ENCODE measurements around the gene DMXL1. TPM values are rescaled to one million over a fixed set of nuclear protein-coding genes. Genes with fewer than 3 reads are reported as not detected.
A peak's percentile ranks its signal among the peaks of the same experiment; 100 is the strongest.

DMXL1 gene, protein sequence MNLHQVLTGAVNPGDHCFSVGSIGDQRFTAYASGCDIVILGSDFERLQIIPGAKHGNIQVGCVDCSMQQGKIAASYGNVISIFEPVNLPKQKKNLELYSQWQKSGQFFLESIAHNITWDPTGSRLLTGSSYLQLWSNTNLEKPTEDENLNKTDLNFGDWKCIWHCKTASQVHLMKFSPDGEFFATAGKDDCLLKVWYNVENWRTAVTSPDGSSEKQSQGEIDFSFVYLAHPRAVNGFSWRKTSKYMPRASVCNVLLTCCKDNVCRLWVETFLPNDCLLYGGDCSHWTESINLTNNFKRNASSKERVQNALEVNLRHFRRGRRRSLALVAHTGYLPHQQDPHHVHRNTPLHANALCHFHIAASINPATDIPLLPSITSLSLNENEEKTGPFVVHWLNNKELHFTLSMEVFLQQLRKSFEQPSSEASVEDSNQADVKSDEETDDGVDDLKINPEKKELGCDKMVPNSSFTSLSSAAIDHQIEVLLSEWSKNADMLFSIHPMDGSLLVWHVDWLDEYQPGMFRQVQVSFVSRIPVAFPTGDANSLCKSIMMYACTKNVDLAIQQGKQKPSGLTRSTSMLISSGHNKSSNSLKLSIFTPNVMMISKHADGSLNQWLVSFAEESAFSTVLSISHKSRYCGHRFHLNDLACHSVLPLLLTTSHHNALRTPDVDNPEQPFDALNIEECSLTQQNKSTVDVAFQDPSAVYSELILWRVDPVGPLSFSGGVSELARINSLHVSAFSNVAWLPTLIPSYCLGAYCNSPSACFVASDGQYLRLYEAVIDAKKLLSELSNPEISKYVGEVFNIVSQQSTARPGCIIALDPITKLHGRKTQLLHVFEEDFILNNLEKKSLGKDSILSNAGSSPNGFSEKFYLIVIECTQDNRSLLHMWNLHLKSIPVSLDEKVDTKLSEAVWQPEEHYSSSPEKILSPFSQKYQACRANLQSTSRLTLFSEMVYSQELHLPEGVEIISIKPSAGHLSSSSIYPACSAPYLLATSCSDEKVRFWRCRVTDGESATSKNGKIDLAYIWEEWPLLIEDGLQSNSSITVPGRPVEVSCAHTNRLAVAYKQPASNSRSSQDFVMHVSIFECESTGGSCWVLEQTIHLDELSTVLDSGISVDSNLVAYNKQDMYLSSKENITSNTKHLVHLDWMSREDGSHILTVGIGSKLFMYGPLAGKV (N-terminal part only)
- polyA plus RNA-seq (2011; rRNA removed): 8.5 and 15.6 TPM in 2 replicates
- 23.4 and 25.8 TPM in 2 replicates for polyA minus RNA-seq (2011; rRNA and poly(A)+ RNA removed)

DNA sequence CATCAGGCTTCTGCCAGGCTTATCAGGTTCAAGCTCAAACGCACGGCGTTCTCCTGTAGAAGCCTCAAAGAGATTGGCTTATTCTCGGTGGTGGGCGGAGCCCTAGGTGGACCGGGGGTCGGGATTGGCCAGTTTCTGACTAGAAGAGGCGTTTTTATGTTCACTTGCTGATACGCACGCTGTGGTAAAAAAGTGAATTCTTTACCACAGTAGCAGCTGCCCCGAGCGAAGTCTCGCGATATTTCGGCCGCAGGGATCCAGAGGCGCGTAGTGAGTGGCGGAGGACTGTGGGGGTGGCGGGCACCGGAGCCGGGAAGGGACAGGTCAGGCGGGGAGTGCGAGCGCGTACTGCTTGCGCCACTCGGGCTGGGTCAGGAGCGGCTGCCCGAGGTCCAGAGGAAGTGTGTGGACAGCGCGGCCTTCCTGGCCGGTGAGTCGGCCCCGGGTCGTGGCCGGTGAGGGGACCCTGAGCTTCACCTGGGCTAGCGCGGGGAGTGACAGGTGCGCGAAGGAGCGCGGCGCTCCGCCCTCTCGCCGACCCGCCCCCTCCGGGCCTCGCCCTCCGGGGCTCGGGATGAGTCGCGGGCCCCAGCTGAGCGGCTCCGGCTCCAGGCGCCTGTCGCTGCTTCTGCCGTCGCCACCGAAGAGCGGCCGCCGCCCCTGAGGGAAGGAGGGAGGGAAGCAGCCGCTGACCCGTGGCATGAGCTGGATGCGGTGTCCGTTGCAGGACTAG, at the start of gene DMXL1:
Gene DMXL1 (plus strand): TSS at position 260 of the 733 bp plus-strand sequence. CDS start 483 bp downstream, outside the sequence.
- H3K36me3 ChIP-seq (ENCODE audit: control insufficient read depth, insufficient read depth, low read length): no peaks in the 10 kb centered on the region
- DNase-seq (ENCODE audit: low read depth): peak; percentile 98
- H3K27me3 ChIP-seq (ENCODE audit: control insufficient read depth, insufficient read depth, low read length): no peaks in the 10 kb centered on the region
- TF ChIP-seq, protein P1, sequence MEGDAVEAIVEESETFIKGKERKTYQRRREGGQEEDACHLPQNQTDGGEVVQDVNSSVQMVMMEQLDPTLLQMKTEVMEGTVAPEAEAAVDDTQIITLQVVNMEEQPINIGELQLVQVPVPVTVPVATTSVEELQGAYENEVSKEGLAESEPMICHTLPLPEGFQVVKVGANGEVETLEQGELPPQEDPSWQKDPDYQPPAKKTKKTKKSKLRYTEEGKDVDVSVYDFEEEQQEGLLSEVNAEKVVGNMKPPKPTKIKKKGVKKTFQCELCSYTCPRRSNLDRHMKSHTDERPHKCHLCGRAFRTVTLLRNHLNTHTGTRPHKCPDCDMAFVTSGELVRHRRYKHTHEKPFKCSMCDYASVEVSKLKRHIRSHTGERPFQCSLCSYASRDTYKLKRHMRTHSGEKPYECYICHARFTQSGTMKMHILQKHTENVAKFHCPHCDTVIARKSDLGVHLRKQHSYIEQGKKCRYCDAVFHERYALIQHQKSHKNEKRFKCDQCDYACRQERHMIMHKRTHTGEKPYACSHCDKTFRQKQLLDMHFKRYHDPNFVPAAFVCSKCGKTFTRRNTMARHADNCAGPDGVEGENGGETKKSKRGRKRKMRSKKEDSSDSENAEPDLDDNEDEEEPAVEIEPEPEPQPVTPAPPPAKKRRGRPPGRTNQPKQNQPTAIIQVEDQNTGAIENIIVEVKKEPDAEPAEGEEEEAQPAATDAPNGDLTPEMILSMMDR (IDR thresholded peaks at IDR 0.05; ENCODE audit: insufficient read depth, low read depth, low read length): no peak
- CTCF ChIA-PET: interaction anchor here (1.1 to 1.9 kb wide), 3 partner anchors 11 to 341 kb away, joined by 5 to 7 read pairs (median 6); partner anchors contain the start of gene DTWD2
- POLR2A ChIA-PET: no interaction called here
- H3K4me3 ChIP-seq (ENCODE audit: low read depth, low read length): peak within 1 kb of the TSS; percentile 70

DNA sequence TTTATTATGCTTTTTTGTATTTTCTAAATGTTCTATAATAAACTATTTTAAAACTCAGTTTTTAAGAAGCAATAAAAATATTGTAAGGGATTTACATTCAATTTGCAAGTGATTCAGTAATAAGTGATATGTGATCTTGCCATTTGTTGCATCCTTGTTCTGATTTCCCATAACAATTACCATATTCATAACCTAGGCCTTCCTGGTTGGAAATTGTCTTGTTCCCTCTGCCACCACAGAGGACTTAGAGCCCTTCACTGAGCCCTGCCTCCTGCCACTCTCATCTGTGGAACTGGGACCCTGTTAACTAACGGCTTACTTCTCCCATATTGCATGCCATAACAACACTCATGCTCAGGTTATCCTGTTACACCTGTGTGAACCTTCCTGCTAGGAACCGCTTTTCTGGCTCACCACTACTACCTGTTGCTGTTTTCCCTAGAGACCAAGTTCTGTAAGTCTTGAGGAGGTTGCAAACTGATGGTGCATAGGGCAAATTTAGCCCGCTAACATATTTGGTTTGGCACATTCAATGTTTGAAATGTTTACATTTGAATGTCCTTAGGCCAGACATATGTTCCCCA, 49.6 kb upstream of the DMXL1 start:
- no peaks in the 10 kb centered on the region for H3K27me3 ChIP-seq (ENCODE audit: control insufficient read depth, insufficient read depth, low read length)
- POLR2A ChIA-PET: no interaction called here
- CTCF ChIA-PET: interaction anchor here (0.7 to 5.3 kb wide), 10 partner anchors 8 to 428 kb away, joined by 3 to 77 read pairs (median 3); no protein-coding TSS in a partner anchor
- H3K4me3 ChIP-seq (ENCODE audit: low read depth, low read length): no peak overlapping the region
- TF ChIP-seq, protein P1 (IDR thresholded peaks at IDR 0.05; ENCODE audit: insufficient read depth, low read depth, low read length): no peak
- no peaks in the 10 kb centered on the region for H3K36me3 ChIP-seq (ENCODE audit: control insufficient read depth, insufficient read depth, low read length)
- no peak for DNase-seq (ENCODE audit: low read depth)

DNA sequence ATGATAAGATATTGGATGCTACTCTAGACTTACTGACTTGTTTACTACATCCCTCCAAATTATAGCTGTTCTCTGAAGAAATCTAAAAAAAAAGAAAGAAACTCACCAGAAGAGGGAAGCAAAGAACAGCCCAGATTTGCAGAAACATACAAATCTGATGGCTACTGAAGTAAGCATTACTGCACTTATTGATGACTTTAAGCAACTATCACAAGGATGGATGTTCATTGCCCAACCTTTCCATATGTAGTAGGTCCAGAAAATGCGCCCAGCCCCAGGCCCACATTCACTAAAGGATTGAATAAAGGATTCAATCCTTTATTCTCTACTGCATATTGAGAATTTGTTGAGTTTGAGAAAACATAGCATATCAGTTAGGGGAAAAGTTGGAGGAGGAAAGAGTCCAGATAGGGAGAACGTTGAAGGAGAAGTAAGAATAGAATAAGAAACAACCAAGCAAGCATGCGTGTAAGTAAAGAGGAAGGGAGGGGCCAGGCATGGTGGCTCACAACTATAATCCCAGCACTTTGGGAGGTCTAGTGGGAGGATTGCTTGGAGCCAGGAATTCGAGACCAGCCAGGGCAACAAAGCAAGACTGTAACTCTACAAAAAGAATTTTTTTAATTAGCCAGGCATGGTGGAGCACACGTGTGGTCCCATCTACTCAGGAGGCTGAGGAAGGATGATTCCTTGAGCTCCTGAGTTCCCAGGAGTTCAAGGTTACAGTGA, 48.7 kb upstream of the DMXL1 start:
- CTCF ChIA-PET: interaction anchor here (0.7 to 5.3 kb wide), 11 partner anchors 9 to 427 kb away, joined by 3 to 77 read pairs (median 3); partner anchors contain the start of gene DTWD2
- POLR2A ChIA-PET: no interaction called here
- Histone ChIP-seq H3K4me3 (ENCODE audit: low read depth, low read length) (no peak overlapping the region), H3K36me3 (ENCODE audit: control insufficient read depth, insufficient read depth, low read length) (no peaks in the 10 kb centered on the region), H3K27me3 (ENCODE audit: control insufficient read depth, insufficient read depth, low read length) (no peaks in the 10 kb centered on the region)
- DNase-seq (ENCODE audit: low read depth): no peak
- TF ChIP-seq, protein P1 (IDR thresholded peaks at IDR 0.05; ENCODE audit: insufficient read depth, low read depth, low read length): peak; percentile 58

DNA sequence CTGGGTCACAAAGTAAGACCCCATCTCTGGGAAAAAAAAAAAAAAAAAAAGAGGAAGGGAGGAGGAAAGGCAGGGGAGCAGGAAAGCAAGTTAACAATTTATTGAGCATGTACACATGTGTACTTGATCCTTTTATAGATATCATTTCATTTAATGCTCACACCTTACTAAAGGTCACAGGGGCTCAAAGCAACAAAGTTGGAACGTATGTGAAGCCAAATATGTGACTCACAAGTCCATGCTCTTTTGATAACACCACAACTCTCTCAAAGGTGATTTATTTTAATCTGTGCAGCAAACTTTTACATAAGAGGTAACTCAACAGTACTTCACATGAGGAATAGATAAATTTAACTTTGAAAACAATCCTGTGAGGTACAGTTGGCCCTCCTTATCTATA, 48.1 kb upstream of the DMXL1 start:
- ChIA-PET POLR2A (no interaction called here), CTCF (interaction anchor here (1.1 to 5.3 kb wide), 6 partner anchors 10 to 388 kb away, joined by 3 to 77 read pairs (median 4); partner anchors contain the start of gene DTWD2)
- Histone ChIP-seq H3K4me3 (ENCODE audit: low read depth, low read length) (no peak overlapping the region), H3K36me3 (ENCODE audit: control insufficient read depth, insufficient read depth, low read length) (no peaks in the 10 kb centered on the region), H3K27me3 (ENCODE audit: control insufficient read depth, insufficient read depth, low read length) (no peaks in the 10 kb centered on the region)
- TF ChIP-seq, protein P1 (IDR thresholded peaks at IDR 0.05; ENCODE audit: insufficient read depth, low read depth, low read length): no peak
- no peak for DNase-seq (ENCODE audit: low read depth)

Data from BJ (cell line).